ENCODE results near the gene FLNB.

DNA sequence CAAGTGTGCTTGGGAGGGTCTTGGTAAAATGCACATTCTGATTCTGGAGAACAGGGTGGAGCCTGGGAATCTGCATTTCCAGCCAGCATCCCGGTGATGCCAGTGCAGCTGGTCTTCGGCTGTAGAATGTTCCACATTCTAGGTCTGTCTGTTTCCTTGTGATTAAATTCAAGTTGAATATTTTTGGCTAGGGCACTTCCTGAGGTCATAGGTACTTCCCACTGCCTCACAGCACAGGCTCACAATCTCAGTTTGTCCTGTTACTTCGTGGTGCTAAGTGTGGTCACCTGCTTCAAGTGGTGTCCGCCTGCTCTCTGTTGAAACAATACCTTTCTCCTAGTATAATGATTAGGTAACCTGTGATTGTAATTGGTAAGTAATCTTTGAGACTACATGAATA, 40.1 kb downstream of the FLNB start:
- TF ChIP-seq, protein P1, sequence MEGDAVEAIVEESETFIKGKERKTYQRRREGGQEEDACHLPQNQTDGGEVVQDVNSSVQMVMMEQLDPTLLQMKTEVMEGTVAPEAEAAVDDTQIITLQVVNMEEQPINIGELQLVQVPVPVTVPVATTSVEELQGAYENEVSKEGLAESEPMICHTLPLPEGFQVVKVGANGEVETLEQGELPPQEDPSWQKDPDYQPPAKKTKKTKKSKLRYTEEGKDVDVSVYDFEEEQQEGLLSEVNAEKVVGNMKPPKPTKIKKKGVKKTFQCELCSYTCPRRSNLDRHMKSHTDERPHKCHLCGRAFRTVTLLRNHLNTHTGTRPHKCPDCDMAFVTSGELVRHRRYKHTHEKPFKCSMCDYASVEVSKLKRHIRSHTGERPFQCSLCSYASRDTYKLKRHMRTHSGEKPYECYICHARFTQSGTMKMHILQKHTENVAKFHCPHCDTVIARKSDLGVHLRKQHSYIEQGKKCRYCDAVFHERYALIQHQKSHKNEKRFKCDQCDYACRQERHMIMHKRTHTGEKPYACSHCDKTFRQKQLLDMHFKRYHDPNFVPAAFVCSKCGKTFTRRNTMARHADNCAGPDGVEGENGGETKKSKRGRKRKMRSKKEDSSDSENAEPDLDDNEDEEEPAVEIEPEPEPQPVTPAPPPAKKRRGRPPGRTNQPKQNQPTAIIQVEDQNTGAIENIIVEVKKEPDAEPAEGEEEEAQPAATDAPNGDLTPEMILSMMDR (IDR thresholded peaks at IDR 0.05) = no peak
- no peak for TF ChIP-seq POLR2A (IDR thresholded peaks at IDR 0.05)

Measured in Peyer's patch (tissue), 4 donors.